Measurements from ENCODE around the gene KSR2.
"Not testable (repeated sequence)": the region's sequence is repeated elsewhere in the genome, so short reads cannot be mapped to it uniquely, and the experiment has no call there.

The KSR2 gene

GRCh38 chr12:117807355-117807754 is 161.4 kb downstream of the KSR2 start:
- WGBS (ENCODE audit: extremely low coverage, insufficient coverage, insufficient read length): no CpG with 5 or more reads among the region's 2 CpGs
- H3K18ac ChIP-seq (ENCODE audit: low read length): no peak overlapping the region
- DNase-seq: no peak

GRCh38 chr12:117805865-117806264 is 162.9 kb downstream of the KSR2 start:
- Histone ChIP-seq H3K79me2 (ENCODE audit: control insufficient read depth, insufficient read depth, low read length, poor library complexity) (no peaks in the 10 kb centered on the region), H3K27ac (ENCODE audit: low read depth, low read length) (no peak overlapping the region), H2BK12ac (ENCODE audit: low read length) (no peak overlapping the region), H3K4me2 (ENCODE audit: low read length) (no peak overlapping the region), H2AK5ac (ENCODE audit: low read length) (no peak overlapping the region), H3K4ac (ENCODE audit: low read depth, low read length) (no peak overlapping the region), H2BK120ac (ENCODE audit: insufficient read depth, low read length, poor library complexity) (no peak overlapping the region), H3K27me3 (ENCODE audit: insufficient read depth, low read length) (no peaks in the 10 kb centered on the region), H4K12ac (ENCODE audit: low read depth, low read length) (no peak overlapping the region), H4K8ac (ENCODE audit: low read depth, low read length) (no peak overlapping the region), H2BK5ac (ENCODE audit: low read depth, low read length, poor library complexity) (no peak overlapping the region), H3K14ac (ENCODE audit: low read length) (no peak overlapping the region), H3K23ac (ENCODE audit: low read length) (no peak overlapping the region), H3K36me3 (ENCODE audit: control insufficient read depth in 1 of 2, insufficient read depth in 2 of 2, low read length in 2 of 2) (no peaks in the 10 kb centered on the region), H3K4me3 (ENCODE audit: low read depth, low read length) (no peak overlapping the region), H3K9ac (ENCODE audit: low read length) (no peak overlapping the region), H3K4me1 (ENCODE audit: control insufficient read depth in 1 of 2, insufficient read depth in 2 of 2, low read length in 2 of 2) (peaks cover 0 to 2% of the 10 kb centered on the region in 2 experiments), H3K9me3 (ENCODE audit: insufficient read depth, low read depth, low read length) (no peaks in the 10 kb centered on the region), H2AFZ (ENCODE audit: insufficient read depth, low read length, poor library complexity) (no peak overlapping the region), H3K79me1 (ENCODE audit: low read length) (no peaks in the 10 kb centered on the region), H4K91ac (ENCODE audit: low read depth, low read length) (no peak overlapping the region), H3K18ac (ENCODE audit: low read length) (no peak overlapping the region)
- WGBS (ENCODE audit: extremely low coverage, insufficient coverage, insufficient read length): no CpG with 5 or more reads among the region's 7 CpGs
- DNase-seq: no peak

More at GRCh38 chr12:117807355-117807754, 161.4 kb downstream of the KSR2 start:
- Histone ChIP-seq H3K27ac (ENCODE audit: low read depth, low read length) (no peak overlapping the region), H3K27me3 (ENCODE audit: insufficient read depth, low read length) (no peaks in the 10 kb centered on the region), H2AK5ac (ENCODE audit: low read length) (no peak overlapping the region), H3K14ac (ENCODE audit: low read length) (no peak overlapping the region), H3K9ac (ENCODE audit: low read length) (no peak overlapping the region), H3K9me3 (ENCODE audit: insufficient read depth, low read depth, low read length) (no peaks in the 10 kb centered on the region), H3K79me2 (ENCODE audit: control insufficient read depth, insufficient read depth, low read length, poor library complexity) (no peaks in the 10 kb centered on the region), H4K8ac (ENCODE audit: low read depth, low read length) (no peak overlapping the region), H2AFZ (ENCODE audit: insufficient read depth, low read length, poor library complexity) (no peak overlapping the region), H2BK120ac (ENCODE audit: insufficient read depth, low read length, poor library complexity) (no peak overlapping the region), H3K4me2 (ENCODE audit: low read length) (no peak overlapping the region), H4K91ac (ENCODE audit: low read depth, low read length) (no peak overlapping the region), H2BK5ac (ENCODE audit: low read depth, low read length, poor library complexity) (no peak overlapping the region), H3K23ac (ENCODE audit: low read length) (no peak overlapping the region), H2BK12ac (ENCODE audit: low read length) (no peak overlapping the region), H3K36me3 (ENCODE audit: control insufficient read depth in 1 of 2, insufficient read depth in 2 of 2, low read length in 2 of 2) (no peaks in the 10 kb centered on the region), H3K4me1 (ENCODE audit: control insufficient read depth in 1 of 2, insufficient read depth in 2 of 2, low read length in 2 of 2) (peaks cover 0 to 2% of the 10 kb centered on the region in 2 experiments), H3K79me1 (ENCODE audit: low read length) (no peaks in the 10 kb centered on the region), H3K4ac (ENCODE audit: low read depth, low read length) (no peak overlapping the region), H4K12ac (ENCODE audit: low read depth, low read length) (no peak overlapping the region), H3K4me3 (ENCODE audit: low read depth, low read length) (no peak overlapping the region)

GRCh38 chr12:117803001-117803400 is 165.8 kb downstream of the KSR2 start:
- H2BK5ac ChIP-seq (ENCODE audit: low read depth, low read length, poor library complexity): no peak overlapping the region
- no CpG with 5 or more reads among the region's 6 CpGs for WGBS (ENCODE audit: extremely low coverage, insufficient coverage, insufficient read length)

GRCh38 chr12:117800711-117801110 is 168.1 kb downstream of the KSR2 start:
- not testable (repeated sequence) for H4K91ac ChIP-seq (ENCODE audit: low read depth, low read length); H2AFZ ChIP-seq (ENCODE audit: insufficient read depth, low read length, poor library complexity); H3K23ac ChIP-seq (ENCODE audit: low read length); H3K36me3 ChIP-seq (ENCODE audit: control insufficient read depth in 1 of 2, insufficient read depth in 2 of 2, low read length in 2 of 2); DNase-seq; H2BK5ac ChIP-seq (ENCODE audit: low read depth, low read length, poor library complexity); H3K4me1 ChIP-seq (ENCODE audit: control insufficient read depth in 1 of 2, insufficient read depth in 2 of 2, low read length in 2 of 2); H2AK5ac ChIP-seq (ENCODE audit: low read length); H3K18ac ChIP-seq (ENCODE audit: low read length); H2BK12ac ChIP-seq (ENCODE audit: low read length); H3K79me1 ChIP-seq (ENCODE audit: low read length); H3K4ac ChIP-seq (ENCODE audit: low read depth, low read length); H4K12ac ChIP-seq (ENCODE audit: low read depth, low read length); H3K4me3 ChIP-seq (ENCODE audit: low read depth, low read length); H3K9ac ChIP-seq (ENCODE audit: low read length); H2BK120ac ChIP-seq (ENCODE audit: insufficient read depth, low read length, poor library complexity); H3K9me3 ChIP-seq (ENCODE audit: insufficient read depth, low read depth, low read length); H3K14ac ChIP-seq (ENCODE audit: low read length); H3K27ac ChIP-seq (ENCODE audit: low read depth, low read length); H3K27me3 ChIP-seq (ENCODE audit: insufficient read depth, low read length); H4K8ac ChIP-seq (ENCODE audit: low read depth, low read length); H3K4me2 ChIP-seq (ENCODE audit: low read length); H3K79me2 ChIP-seq (ENCODE audit: control insufficient read depth, insufficient read depth, low read length, poor library complexity)
- WGBS (ENCODE audit: extremely low coverage, insufficient coverage, insufficient read length): no CpG with 5 or more reads among the region's 6 CpGs

More at GRCh38 chr12:117803001-117803400, 165.8 kb downstream of the KSR2 start:
- no peak overlapping the region for H3K23ac ChIP-seq (ENCODE audit: low read length)
- no peak overlapping the region for H3K9ac ChIP-seq (ENCODE audit: low read length)
- H3K9me3 ChIP-seq (ENCODE audit: insufficient read depth, low read depth, low read length): no peaks in the 10 kb centered on the region
- H3K4me2 ChIP-seq (ENCODE audit: low read length): no peak overlapping the region
- H3K27me3 ChIP-seq (ENCODE audit: insufficient read depth, low read length): no peaks in the 10 kb centered on the region
- no peak overlapping the region for H3K4ac ChIP-seq (ENCODE audit: low read depth, low read length)
- no peak for DNase-seq
- no peak overlapping the region for H2BK12ac ChIP-seq (ENCODE audit: low read length)
- no peak overlapping the region for H4K8ac ChIP-seq (ENCODE audit: low read depth, low read length)
- H2BK120ac ChIP-seq (ENCODE audit: insufficient read depth, low read length, poor library complexity): no peak overlapping the region
- no peaks in the 10 kb centered on the region for H3K79me2 ChIP-seq (ENCODE audit: control insufficient read depth, insufficient read depth, low read length, poor library complexity)
- no peaks in the 10 kb centered on the region for H3K79me1 ChIP-seq (ENCODE audit: low read length)
- H2AK5ac ChIP-seq (ENCODE audit: low read length): no peak overlapping the region
- H3K18ac ChIP-seq (ENCODE audit: low read length): no peak overlapping the region
- H3K14ac ChIP-seq (ENCODE audit: low read length): no peak overlapping the region
- no peak overlapping the region for H3K4me3 ChIP-seq (ENCODE audit: low read depth, low read length)
- peaks cover 0 to 2% of the 10 kb centered on the region in 2 experiments for H3K4me1 ChIP-seq (ENCODE audit: control insufficient read depth in 1 of 2, insufficient read depth in 2 of 2, low read length in 2 of 2)
- no peak overlapping the region for H4K12ac ChIP-seq (ENCODE audit: low read depth, low read length)
- H3K36me3 ChIP-seq (ENCODE audit: control insufficient read depth in 1 of 2, insufficient read depth in 2 of 2, low read length in 2 of 2): no peaks in the 10 kb centered on the region
- no peak overlapping the region for H2AFZ ChIP-seq (ENCODE audit: insufficient read depth, low read length, poor library complexity)
- H3K27ac ChIP-seq (ENCODE audit: low read depth, low read length): no peak overlapping the region
- H4K91ac ChIP-seq (ENCODE audit: low read depth, low read length): no peak overlapping the region
